AG04450 (cell line): ENCODE data around the gene WWC2. TPM values are rescaled to one million over a fixed set of nuclear protein-coding genes. Genes with fewer than 3 reads are reported as not detected.

Experiments used
- CTCF ChIA-PET: fragments of 300-600, 350-600 bp; formaldehyde crosslinking; extraction: SDS; loops from one replicate; lab custom pipeline; 2022; ENCODE audit warnings: antibody characterized with exemption, inconsistent platforms; lab: Charles Lee
- POLR2A ChIA-PET: fragments of 350-600 bp; formaldehyde crosslinking; extraction: SDS; loops from one replicate; lab custom pipeline; 2021; ENCODE audit warnings: antibody characterized with exemption, inconsistent platforms; lab: Yijun Ruan, JAX
- DNase-seq: peaks from one replicate; pipeline ENCODE4 v3.0.0-alpha.2; 2011; ENCODE audit warnings: low read depth, low spot score
- H3K27ac ChIP-seq: one replicate; pipeline ENCODE4 v1.5.1; 2012; ENCODE audit warnings: low read depth, low read length, control low read depth
- H3K27me3 ChIP-seq: one replicate; pipeline ENCODE4 v1.6.0; 2012; ENCODE audit warnings: low read length; ENCODE audit not compliant: control insufficient read depth, insufficient read depth
- H3K4me3 ChIP-seq: 2 replicates; pipeline ENCODE4 v1.5.1; 2011; ENCODE audit warnings: mild to moderate bottlenecking, low read depth, low read length, control low read depth
- H3K9me3 ChIP-seq: 2 replicates; pipeline ENCODE4 v1.5.1; 2012; ENCODE audit warnings: low read length; ENCODE audit not compliant: control insufficient read depth, insufficient read depth
- CTCF ChIP-seq: IDR thresholded peaks from 2 replicates; pipeline ENCODE4 v1.5.1; 2011; ENCODE audit warnings: low read depth, low read length, control low read depth, inconsistent platforms
- polyA plus RNA-seq: library from polyadenylated mRNA; depleted of rRNA; stranded (reverse); fragments of >200 nt; gene quantifications from 2 replicates; pipeline ENCODE4 v1.2.3, GENCODE V29; 2011

WWC2 gene
- polyA plus RNA-seq, 1 experiment, result 43.6 TPM

DNA sequence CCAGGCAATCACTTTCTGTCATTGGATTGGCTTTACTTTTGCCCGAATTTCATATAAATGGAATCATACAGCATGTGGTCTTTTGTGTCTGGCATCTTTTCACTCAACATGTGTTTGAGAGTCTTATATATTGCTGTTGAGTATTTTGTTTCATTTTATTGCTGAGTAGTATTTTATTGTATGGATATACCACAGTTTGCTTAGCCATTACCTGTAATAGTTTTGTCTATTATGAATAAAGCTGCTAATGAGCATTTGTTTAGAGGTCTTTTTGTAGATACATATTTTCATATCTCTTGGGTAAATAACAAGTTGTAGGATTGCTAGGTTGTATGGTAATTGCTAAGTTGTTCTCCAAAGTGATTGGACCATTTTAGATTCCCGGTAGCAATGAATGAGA, 105.7 kb downstream of the WWC2 start:
- POLR2A ChIA-PET, result interaction anchor here (1.0 kb wide), 1 partner anchor 106 kb away, joined by 3 read pairs; no protein-coding TSS in a partner anchor
- CTCF ChIA-PET, result interaction anchor here (1.0 to 3.2 kb wide), 2 partner anchors 57 to 131 kb away, joined by 3 to 9 read pairs; no protein-coding TSS in a partner anchor

GRCh38 chr4:183205193-183205592, 106.1 kb downstream of the WWC2 start:
- POLR2A ChIA-PET, result interaction anchor here (1.0 kb wide), 1 partner anchor 107 kb away, joined by 3 read pairs; no protein-coding TSS in a partner anchor

More for the DNA sequence above, 105.7 kb downstream of the WWC2 start:
- Histone ChIP-seq H3K9me3 (no peaks in the 10 kb centered on the region), H3K27ac (no peak overlapping the region), H3K27me3 (no peaks in the 10 kb centered on the region), H3K4me3 (no peak overlapping the region)
- TF ChIP-seq CTCF, result no peak
- no peak for DNase-seq

GRCh38 chr4:183205709-183206108, 106.7 kb downstream of the WWC2 start:
- Histone ChIP-seq H3K27ac (no peak overlapping the region), H3K27me3 (no peaks in the 10 kb centered on the region), H3K9me3 (no peaks in the 10 kb centered on the region), H3K4me3 (no peak overlapping the region)
- POLR2A ChIA-PET, result interaction anchor here (1.0 kb wide), 1 partner anchor 107 kb away, joined by 3 read pairs; no protein-coding TSS in a partner anchor
- no peak for DNase-seq
- no peak for TF ChIP-seq CTCF
- CTCF ChIA-PET, result interaction anchor here (1.0 to 3.2 kb wide), 2 partner anchors 56 to 132 kb away, joined by 3 to 9 read pairs; no protein-coding TSS in a partner anchor

More at GRCh38 chr4:183205193-183205592, 106.1 kb downstream of the WWC2 start:
- Histone ChIP-seq H3K27ac (no peak overlapping the region), H3K27me3 (no peaks in the 10 kb centered on the region), H3K9me3 (no peaks in the 10 kb centered on the region), H3K4me3 (no peak overlapping the region)
- TF ChIP-seq CTCF, result no peak
- CTCF ChIA-PET, result interaction anchor here (1.0 to 3.2 kb wide), 2 partner anchors 57 to 132 kb away, joined by 3 to 9 read pairs; no protein-coding TSS in a partner anchor
- no peak for DNase-seq

DNA sequence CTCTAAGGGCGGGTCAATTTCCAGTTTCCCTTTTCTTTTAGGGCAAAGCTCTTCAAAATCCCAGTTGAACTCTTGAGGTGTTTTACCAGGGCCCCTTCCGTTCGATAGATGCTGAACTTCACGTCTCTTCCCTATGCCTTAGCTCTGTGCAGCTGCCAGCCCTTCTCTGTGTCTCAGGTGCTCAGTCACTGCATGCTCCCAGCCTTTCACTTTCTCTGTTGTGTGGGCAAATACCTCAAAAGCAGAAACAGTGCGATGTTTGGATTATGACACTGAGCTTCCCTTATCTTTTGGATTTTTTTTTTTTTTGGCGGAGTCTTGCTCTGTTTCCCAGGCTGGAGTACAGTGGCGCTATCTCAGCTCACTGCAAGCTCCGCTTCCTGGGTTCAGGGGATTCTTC, 112.5 kb downstream of the WWC2 start:
- POLR2A ChIA-PET, result no interaction called here
- no peak for DNase-seq
- CTCF ChIA-PET, result no interaction called here
- Histone ChIP-seq H3K27ac (no peak overlapping the region), H3K4me3 (no peak overlapping the region), H3K27me3 (no peaks in the 10 kb centered on the region), H3K9me3 (no peaks in the 10 kb centered on the region)
- TF ChIP-seq CTCF, result no peak

GRCh38 chr4:183213996-183214395, 114.9 kb downstream of the WWC2 start:
- no peak for TF ChIP-seq CTCF
- no peak for DNase-seq
- CTCF ChIA-PET, result interaction anchor here (0.6 to 1.2 kb wide), 3 partner anchors 36 to 181 kb away, joined by 4 to 6 read pairs (median 5); no protein-coding TSS in a partner anchor
- POLR2A ChIA-PET, result no interaction called here
- H3K4me3 ChIP-seq, result no peak overlapping the region
- no peak overlapping the region for H3K27ac ChIP-seq
- H3K9me3 ChIP-seq, result no peaks in the 10 kb centered on the region
- no peaks in the 10 kb centered on the region for H3K27me3 ChIP-seq
